ENCODE measurements around the gene INS. TPM values are rescaled to one million over a fixed set of nuclear protein-coding genes. Genes with fewer than 3 reads are reported as not detected.

Gene INS
- total RNA-seq, 1 experiment from 2014 or later: not detected

DNA sequence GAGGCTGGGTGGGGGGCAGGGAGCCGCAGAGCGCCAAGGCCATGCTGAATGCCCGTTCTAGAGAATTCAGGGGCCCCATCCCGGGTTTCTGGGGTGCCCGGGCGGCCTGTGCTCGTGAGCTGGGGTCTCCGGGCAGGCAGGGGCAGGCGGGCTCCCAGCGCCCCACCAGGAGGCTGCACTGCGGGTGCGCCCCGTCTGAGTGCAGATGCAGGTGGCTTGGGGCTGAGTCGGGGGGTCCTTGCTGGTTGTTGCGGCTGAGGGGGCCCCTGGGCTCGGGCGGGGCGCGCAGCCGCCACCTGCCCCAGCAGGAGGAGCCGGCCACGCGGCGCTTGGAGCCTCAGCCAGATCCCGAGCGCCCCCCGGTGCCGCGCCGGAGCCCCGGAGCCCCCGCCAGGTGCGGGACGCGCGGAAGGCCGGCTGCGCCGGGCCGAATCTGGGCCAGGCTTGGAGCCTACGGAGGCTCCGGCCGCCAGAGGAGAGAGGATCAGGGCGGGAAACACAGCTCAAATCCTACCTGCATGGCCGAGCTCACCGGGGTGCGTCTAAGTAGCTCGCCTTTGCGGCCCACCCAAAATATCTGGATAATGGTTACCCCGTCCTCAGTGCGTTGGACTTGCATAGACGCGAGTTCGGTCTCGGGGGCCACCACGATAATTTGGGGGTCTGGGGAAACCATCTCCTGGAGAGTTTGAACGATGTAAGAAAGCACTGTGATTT lies 21.2 kb downstream of the INS start:
- Histone ChIP-seq H3K4me1 (ENCODE audit: insufficient read depth, low read length, poor library complexity, severe bottlenecking) (no peaks in the 10 kb centered on the region), H3K9me3 (ENCODE audit: low read depth, low read length, poor library complexity, severe bottlenecking) (no peaks in the 10 kb centered on the region), H3K27ac (ENCODE audit: low read depth, low read length, poor library complexity, severe bottlenecking) (no peak overlapping the region), H3K4me3 (ENCODE audit: low read depth, low read length, poor library complexity, severe bottlenecking) (no peak overlapping the region), H3K36me3 (ENCODE audit: insufficient read depth, low read length, poor library complexity, severe bottlenecking) (no peaks in the 10 kb centered on the region), H3K27me3 (replicated peaks; ENCODE audit: insufficient read depth, low read depth, low read length, poor library complexity) (peaks cover 81% of the 10 kb centered on the region)
- DNase-seq (ENCODE audit: low spot score): no peak
- POLR2A ChIA-PET (ENCODE audit: low non-redundant PET): no interaction called here
- TF ChIP-seq EZH2 (IDR thresholded peaks at IDR 0.05; ENCODE audit: borderline replicate concordance, low read depth, low read length, poor library complexity, severe bottlenecking): peak; percentile 64
- TF ChIP-seq, protein P1, sequence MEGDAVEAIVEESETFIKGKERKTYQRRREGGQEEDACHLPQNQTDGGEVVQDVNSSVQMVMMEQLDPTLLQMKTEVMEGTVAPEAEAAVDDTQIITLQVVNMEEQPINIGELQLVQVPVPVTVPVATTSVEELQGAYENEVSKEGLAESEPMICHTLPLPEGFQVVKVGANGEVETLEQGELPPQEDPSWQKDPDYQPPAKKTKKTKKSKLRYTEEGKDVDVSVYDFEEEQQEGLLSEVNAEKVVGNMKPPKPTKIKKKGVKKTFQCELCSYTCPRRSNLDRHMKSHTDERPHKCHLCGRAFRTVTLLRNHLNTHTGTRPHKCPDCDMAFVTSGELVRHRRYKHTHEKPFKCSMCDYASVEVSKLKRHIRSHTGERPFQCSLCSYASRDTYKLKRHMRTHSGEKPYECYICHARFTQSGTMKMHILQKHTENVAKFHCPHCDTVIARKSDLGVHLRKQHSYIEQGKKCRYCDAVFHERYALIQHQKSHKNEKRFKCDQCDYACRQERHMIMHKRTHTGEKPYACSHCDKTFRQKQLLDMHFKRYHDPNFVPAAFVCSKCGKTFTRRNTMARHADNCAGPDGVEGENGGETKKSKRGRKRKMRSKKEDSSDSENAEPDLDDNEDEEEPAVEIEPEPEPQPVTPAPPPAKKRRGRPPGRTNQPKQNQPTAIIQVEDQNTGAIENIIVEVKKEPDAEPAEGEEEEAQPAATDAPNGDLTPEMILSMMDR (conservative IDR thresholded peaks at IDR 0.05; ENCODE audit: low read depth, low read length): no peak
- intact Hi-C loops (cut with micrococcal nuclease; ENCODE audit: unreplicated experiment): no loop called here
- CTCF ChIA-PET: no interaction called here
- BruUV-seq (replicated peaks): no TSS peak

DNA sequence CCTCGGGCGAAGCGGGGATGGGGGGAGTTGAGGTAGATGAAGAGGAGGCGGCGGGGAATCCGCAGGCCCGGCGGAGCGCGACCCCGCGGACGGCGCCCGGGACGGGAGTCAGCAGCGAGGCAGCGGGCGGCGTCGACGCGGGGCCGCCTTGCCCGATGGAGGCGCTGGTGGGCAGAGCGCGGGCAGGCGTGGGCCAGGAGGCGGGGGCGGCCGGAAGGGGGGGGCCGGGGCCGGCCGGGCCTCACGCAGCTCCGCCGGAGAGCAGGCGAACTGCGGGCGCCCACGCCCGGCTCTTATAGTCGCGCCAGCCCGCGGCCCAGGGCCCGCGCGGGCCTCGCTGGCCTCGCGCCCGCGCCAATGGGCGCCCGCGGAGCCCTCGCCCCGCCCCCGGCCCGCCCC lies 21.9 kb downstream of the INS start, which contains the start of gene IGF2:
Gene IGF2 (minus strand): TSS at position 267 of the 399 bp plus-strand sequence. CDS start 3,866 bp downstream, outside the sequence.
- no peak for TF ChIP-seq EZH2 (IDR thresholded peaks at IDR 0.05; ENCODE audit: borderline replicate concordance, low read depth, low read length, poor library complexity, severe bottlenecking)
- TF ChIP-seq, protein P1 (conservative IDR thresholded peaks at IDR 0.05; ENCODE audit: low read depth, low read length): no peak
- POLR2A ChIA-PET (ENCODE audit: low non-redundant PET): no interaction called here
- Histone ChIP-seq H3K36me3 (ENCODE audit: insufficient read depth, low read length, poor library complexity, severe bottlenecking) (no peaks in the 10 kb centered on the region), H3K4me1 (ENCODE audit: insufficient read depth, low read length, poor library complexity, severe bottlenecking) (no peaks in the 10 kb centered on the region), H3K9me3 (ENCODE audit: low read depth, low read length, poor library complexity, severe bottlenecking) (no peaks in the 10 kb centered on the region), H3K27me3 (replicated peaks; ENCODE audit: insufficient read depth, low read depth, low read length, poor library complexity) (peaks cover 74% of the 10 kb centered on the region), H3K4me3 (ENCODE audit: low read depth, low read length, poor library complexity, severe bottlenecking) (no peak within 1 kb of the TSS), H3K27ac (ENCODE audit: low read depth, low read length, poor library complexity, severe bottlenecking) (no peak within 1 kb of the TSS)
- DNase-seq (ENCODE audit: low spot score): no peak
- CTCF ChIA-PET: interaction anchor here (0.7 kb wide), 1 partner anchor 124 kb away, joined by 8 read pairs; no protein-coding TSS in a partner anchor
- intact Hi-C loops (cut with micrococcal nuclease; ENCODE audit: unreplicated experiment): no loop called here
- BruUV-seq (replicated peaks): no TSS peak

DNA sequence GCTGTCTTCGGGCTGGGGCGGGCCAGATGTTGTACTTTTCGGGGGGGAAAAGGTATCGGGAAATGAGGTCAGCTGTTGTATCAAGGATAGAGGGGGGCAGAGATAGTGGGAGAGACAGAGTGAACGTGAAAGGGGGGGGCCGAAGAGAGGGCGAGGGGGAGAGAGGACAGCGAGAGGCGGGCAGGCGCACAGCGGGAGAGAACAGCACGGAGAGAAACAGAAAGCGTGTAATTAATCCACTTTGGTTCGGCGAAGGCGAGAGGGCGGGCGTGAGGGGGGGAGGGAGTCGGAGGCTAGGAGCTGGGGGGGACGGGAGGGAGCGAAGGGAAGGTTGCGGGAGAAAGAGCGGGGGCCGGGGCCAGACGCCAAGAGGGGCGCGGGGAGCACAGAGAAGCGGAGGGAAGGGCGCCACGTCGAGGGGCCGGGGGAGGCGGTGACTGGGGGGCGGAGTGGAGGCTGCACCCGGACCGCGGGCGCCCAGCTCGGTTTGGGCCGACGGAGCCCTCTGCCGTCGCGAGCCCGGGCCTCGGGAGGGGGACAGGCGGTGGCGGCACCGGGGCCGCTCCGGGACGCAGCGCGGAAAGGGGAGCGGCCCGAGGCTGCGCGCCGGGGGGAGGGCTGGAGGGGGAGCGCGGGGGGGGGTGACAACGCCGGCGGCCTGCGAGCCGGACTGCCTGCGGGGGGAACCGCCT lies 22.4 kb downstream of the INS start:
- intact Hi-C loops (cut with micrococcal nuclease; ENCODE audit: unreplicated experiment): no loop called here
- H3K4me1 ChIP-seq (ENCODE audit: insufficient read depth, low read length, poor library complexity, severe bottlenecking): no peaks in the 10 kb centered on the region
- peaks cover 68% of the 10 kb centered on the region for H3K27me3 ChIP-seq (replicated peaks; ENCODE audit: insufficient read depth, low read depth, low read length, poor library complexity)
- H3K27ac ChIP-seq (ENCODE audit: low read depth, low read length, poor library complexity, severe bottlenecking): no peak overlapping the region
- H3K9me3 ChIP-seq (ENCODE audit: low read depth, low read length, poor library complexity, severe bottlenecking): no peaks in the 10 kb centered on the region
- BruUV-seq (replicated peaks): no TSS peak
- no peaks in the 10 kb centered on the region for H3K36me3 ChIP-seq (ENCODE audit: insufficient read depth, low read length, poor library complexity, severe bottlenecking)
- peak; percentile 22 for DNase-seq (ENCODE audit: low spot score)
- TF ChIP-seq EZH2 (IDR thresholded peaks at IDR 0.05; ENCODE audit: borderline replicate concordance, low read depth, low read length, poor library complexity, severe bottlenecking): peak; percentile 50
- TF ChIP-seq, protein P1 (conservative IDR thresholded peaks at IDR 0.05; ENCODE audit: low read depth, low read length): no peak
- ChIA-PET CTCF (interaction anchor here (0.7 kb wide), 1 partner anchor 125 kb away, joined by 8 read pairs; no protein-coding TSS in a partner anchor), POLR2A (ENCODE audit: low non-redundant PET) (no interaction called here)
- no peak overlapping the region for H3K4me3 ChIP-seq (ENCODE audit: low read depth, low read length, poor library complexity, severe bottlenecking)
